K562 (cell line): ENCODE data around the gene SIRT7. TPM values are rescaled to one million over a fixed set of nuclear protein-coding genes. Genes with fewer than 3 reads are reported as not detected.

Experiments used
- CTBP1 ChIP-seq: fragments of 450-650 bp; IDR thresholded peaks from 2 replicates; pipeline ENCODE4 v1.6.1; 2016; ENCODE audit warnings: borderline replicate concordance
- DPF2 ChIP-seq: fragments of 450-650 bp; IDR thresholded peaks from 2 replicates; pipeline ENCODE4 v1.6.1; 2016
- HNRNPL ChIP-seq: fragments of 200-400 bp; formaldehyde crosslinking; IDR thresholded peaks from 2 replicates; pipeline ENCODE4 v1.6.1; 2017; ENCODE audit warnings: low read depth, mild to moderate bottlenecking, low read length
- MAZ ChIP-seq, 2 experiments: fragments of 450-650 bp in 1 of 2; sonication (generic) in 1 of 2; formaldehyde crosslinking; IDR thresholded peaks in 1 of 2; conservative IDR thresholded peaks in 1 of 2; 2 replicates each; pipeline versions ENCODE4 v1.4.0 to v1.5.0; 2020; ENCODE audit warnings: mild to moderate bottlenecking in 1 of 2, missing genetic modification reagents in 1 of 2
- NEUROD1 ChIP-seq: fragments of 150-350 bp; IDR thresholded peaks from 2 replicates; pipeline ENCODE4 v1.6.1; 2014; ENCODE audit warnings: borderline replicate concordance, low read length, low read depth; ENCODE audit not compliant: partially characterized antibody
- POLR2A ChIP-seq: fragments of 450-650 bp; conservative IDR thresholded peaks from 2 replicates; pipeline ENCODE4 v1.6.1; 2016
- RCOR1 ChIP-seq, 2 experiments: IDR thresholded peaks; 2 replicates each; pipeline ENCODE4 v1.6.1; 2012; ENCODE audit warnings: low read depth in 2 of 2, low read length in 2 of 2, borderline replicate concordance in 1 of 2, improper control_type of control experiment in 1 of 2
- SMARCE1 ChIP-seq: fragments of 450-650 bp; IDR thresholded peaks from 2 replicates; pipeline ENCODE4 v1.7.1; 2016; ENCODE audit warnings: mild to moderate bottlenecking
- STAT5A ChIP-seq: IDR thresholded peaks from 2 replicates; pipeline ENCODE4 v1.6.1; 2012; ENCODE audit warnings: low read length, inconsistent platforms, borderline replicate concordance
- ZNF175 ChIP-seq: fragments of 200-800 bp; sonication (Bioruptor generic); IDR thresholded peaks from 2 replicates; pipeline ENCODE4 v1.6.1; 2016; ENCODE audit warnings: low read depth, mild to moderate bottlenecking, missing genetic modification characterization, missing compliant biosample characterization
- ZNF507 ChIP-seq: conservative IDR thresholded peaks from 2 replicates; pipeline ENCODE4 v1.6.1; 2017; ENCODE audit warnings: missing genetic modification characterization, missing compliant biosample characterization
- polyA plus RNA-seq, 8 experiments: library from polyadenylated mRNA; depleted of rRNA in 4 of 8; stranded (reverse) in 5 of 8; unstranded in 3 of 8; fragments of >200 nt; fragmentation: Nextera tagmentation in 2 of 8; fragmentation: Illumina TruSeq in 1 of 8; extraction: Ambion mirVana in 2 of 8; extraction: Trizol in 1 of 8; gene quantifications; 2 replicates each; pipeline versions ENCODE4 v1.2.1 to v1.2.3, GENCODE V29; 2011 to 2014; ENCODE audit warnings: inconsistent platforms in 1 of 8, missing spikeins in 1 of 8
- total RNA-seq, 7 experiments: library from RNA; depleted of rRNA in 6 of 7; stranded (reverse); fragments of >200 nt in 6 of 7; fragmentation: Illumina TruSeq in 2 of 7; extraction: Trizol in 2 of 7; gene quantifications; 2 replicates each; pipeline versions ENCODE4 v1.2.1 to v1.2.3, GENCODE V29; 2011 to 2021; ENCODE audit warnings: low replicate concordance in 1 of 7
- TF ChIP-seq, protein P1 (sequence below): fragments of 450-650 bp; IDR thresholded peaks from 2 replicates; pipeline ENCODE4 v1.6.1; 2016; ENCODE audit warnings: mild to moderate bottlenecking, moderate library complexity
- TF ChIP-seq, protein P2 (sequence below): fragments of 450-650 bp; IDR thresholded peaks from 2 replicates; pipeline ENCODE4 v1.6.1; 2018; ENCODE audit not compliant: partially characterized antibody

The SIRT7 gene
- total and polyA plus RNA-seq, 9 of the 15 experiments (the other 6 are each of a cell fraction or from before 2014, with no cell fraction given), result 1.6 to 54.8 (median 20.3) TPM

DNA sequence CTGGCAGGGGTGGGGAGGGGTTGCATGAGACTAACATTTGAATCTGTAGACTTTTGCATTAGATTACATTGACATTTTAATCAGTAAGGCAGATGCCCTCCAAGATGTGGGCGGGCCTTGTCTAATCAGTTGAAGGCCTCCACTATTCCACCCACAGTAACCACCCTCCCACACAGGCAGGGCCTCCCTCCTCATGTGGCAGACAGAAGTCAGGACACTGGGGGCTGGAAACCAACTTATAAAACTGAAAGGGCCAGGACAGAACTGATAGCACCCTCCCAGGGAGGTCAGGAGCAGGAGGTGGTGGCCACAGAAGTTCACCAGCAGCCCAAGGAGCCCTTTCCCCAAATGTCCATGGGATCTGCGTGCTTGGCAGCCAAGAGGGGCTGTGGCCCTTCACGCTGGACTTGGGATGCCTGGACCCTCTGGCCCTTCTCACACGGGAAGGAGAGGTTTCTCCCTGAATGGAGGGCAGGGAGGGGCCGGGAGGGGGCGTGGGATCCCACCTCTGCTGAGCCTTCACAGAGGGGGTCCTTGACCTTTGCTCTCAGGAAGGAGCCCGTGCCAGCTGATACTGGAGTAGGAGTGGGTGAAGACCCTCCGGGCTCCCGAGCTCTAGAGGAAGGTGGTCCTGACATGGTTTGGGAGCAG, 14.5 kb upstream of the SIRT7 start (continued):
- TF ChIP-seq, protein P1, sequence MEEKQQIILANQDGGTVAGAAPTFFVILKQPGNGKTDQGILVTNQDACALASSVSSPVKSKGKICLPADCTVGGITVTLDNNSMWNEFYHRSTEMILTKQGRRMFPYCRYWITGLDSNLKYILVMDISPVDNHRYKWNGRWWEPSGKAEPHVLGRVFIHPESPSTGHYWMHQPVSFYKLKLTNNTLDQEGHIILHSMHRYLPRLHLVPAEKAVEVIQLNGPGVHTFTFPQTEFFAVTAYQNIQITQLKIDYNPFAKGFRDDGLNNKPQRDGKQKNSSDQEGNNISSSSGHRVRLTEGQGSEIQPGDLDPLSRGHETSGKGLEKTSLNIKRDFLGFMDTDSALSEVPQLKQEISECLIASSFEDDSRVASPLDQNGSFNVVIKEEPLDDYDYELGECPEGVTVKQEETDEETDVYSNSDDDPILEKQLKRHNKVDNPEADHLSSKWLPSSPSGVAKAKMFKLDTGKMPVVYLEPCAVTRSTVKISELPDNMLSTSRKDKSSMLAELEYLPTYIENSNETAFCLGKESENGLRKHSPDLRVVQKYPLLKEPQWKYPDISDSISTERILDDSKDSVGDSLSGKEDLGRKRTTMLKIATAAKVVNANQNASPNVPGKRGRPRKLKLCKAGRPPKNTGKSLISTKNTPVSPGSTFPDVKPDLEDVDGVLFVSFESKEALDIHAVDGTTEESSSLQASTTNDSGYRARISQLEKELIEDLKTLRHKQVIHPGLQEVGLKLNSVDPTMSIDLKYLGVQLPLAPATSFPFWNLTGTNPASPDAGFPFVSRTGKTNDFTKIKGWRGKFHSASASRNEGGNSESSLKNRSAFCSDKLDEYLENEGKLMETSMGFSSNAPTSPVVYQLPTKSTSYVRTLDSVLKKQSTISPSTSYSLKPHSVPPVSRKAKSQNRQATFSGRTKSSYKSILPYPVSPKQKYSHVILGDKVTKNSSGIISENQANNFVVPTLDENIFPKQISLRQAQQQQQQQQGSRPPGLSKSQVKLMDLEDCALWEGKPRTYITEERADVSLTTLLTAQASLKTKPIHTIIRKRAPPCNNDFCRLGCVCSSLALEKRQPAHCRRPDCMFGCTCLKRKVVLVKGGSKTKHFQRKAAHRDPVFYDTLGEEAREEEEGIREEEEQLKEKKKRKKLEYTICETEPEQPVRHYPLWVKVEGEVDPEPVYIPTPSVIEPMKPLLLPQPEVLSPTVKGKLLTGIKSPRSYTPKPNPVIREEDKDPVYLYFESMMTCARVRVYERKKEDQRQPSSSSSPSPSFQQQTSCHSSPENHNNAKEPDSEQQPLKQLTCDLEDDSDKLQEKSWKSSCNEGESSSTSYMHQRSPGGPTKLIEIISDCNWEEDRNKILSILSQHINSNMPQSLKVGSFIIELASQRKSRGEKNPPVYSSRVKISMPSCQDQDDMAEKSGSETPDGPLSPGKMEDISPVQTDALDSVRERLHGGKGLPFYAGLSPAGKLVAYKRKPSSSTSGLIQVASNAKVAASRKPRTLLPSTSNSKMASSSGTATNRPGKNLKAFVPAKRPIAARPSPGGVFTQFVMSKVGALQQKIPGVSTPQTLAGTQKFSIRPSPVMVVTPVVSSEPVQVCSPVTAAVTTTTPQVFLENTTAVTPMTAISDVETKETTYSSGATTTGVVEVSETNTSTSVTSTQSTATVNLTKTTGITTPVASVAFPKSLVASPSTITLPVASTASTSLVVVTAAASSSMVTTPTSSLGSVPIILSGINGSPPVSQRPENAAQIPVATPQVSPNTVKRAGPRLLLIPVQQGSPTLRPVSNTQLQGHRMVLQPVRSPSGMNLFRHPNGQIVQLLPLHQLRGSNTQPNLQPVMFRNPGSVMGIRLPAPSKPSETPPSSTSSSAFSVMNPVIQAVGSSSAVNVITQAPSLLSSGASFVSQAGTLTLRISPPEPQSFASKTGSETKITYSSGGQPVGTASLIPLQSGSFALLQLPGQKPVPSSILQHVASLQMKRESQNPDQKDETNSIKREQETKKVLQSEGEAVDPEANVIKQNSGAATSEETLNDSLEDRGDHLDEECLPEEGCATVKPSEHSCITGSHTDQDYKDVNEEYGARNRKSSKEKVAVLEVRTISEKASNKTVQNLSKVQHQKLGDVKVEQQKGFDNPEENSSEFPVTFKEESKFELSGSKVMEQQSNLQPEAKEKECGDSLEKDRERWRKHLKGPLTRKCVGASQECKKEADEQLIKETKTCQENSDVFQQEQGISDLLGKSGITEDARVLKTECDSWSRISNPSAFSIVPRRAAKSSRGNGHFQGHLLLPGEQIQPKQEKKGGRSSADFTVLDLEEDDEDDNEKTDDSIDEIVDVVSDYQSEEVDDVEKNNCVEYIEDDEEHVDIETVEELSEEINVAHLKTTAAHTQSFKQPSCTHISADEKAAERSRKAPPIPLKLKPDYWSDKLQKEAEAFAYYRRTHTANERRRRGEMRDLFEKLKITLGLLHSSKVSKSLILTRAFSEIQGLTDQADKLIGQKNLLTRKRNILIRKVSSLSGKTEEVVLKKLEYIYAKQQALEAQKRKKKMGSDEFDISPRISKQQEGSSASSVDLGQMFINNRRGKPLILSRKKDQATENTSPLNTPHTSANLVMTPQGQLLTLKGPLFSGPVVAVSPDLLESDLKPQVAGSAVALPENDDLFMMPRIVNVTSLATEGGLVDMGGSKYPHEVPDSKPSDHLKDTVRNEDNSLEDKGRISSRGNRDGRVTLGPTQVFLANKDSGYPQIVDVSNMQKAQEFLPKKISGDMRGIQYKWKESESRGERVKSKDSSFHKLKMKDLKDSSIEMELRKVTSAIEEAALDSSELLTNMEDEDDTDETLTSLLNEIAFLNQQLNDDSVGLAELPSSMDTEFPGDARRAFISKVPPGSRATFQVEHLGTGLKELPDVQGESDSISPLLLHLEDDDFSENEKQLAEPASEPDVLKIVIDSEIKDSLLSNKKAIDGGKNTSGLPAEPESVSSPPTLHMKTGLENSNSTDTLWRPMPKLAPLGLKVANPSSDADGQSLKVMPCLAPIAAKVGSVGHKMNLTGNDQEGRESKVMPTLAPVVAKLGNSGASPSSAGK, result no peak
- TF ChIP-seq STAT5A (0 out of 2 replicates have a peak, but pooled peaks have one; percentile 28), ZNF507 (tag) (no peak), DPF2 (peak; percentile 33; the same call in 1 of the 2 replicates), CTBP1 (0 out of 2 replicates have a peak, but pooled peaks have one; percentile 12), POLR2A (peak; percentile 13; the same call in 1 of the 2 replicates), NEUROD1 (peak; percentile 16), HNRNPL (peak; percentile 70; the same call in 1 of the 2 replicates), ZNF175 (CRISPR knock-in tag) (no peak), SMARCE1 (peak; percentile 23; the same call in 1 of the 2 replicates), MAZ (CRISPR knock-in tag; conservative IDR thresholded peaks at IDR 0.05 in 1 of 2, IDR thresholded peaks at IDR 0.05 in 1 of 2) (peak; percentile 17 to 44; a peak in 1 of 4 replicates), RCOR1 (IDR thresholded peaks at IDR 0.05; ENCODE audit: borderline replicate concordance in 1 of 2, low read depth in 2 of 2, low read length in 2 of 2) (peak; percentile 30 to 58; a peak in 3 of 4 replicates)
- TF ChIP-seq, protein P2, sequence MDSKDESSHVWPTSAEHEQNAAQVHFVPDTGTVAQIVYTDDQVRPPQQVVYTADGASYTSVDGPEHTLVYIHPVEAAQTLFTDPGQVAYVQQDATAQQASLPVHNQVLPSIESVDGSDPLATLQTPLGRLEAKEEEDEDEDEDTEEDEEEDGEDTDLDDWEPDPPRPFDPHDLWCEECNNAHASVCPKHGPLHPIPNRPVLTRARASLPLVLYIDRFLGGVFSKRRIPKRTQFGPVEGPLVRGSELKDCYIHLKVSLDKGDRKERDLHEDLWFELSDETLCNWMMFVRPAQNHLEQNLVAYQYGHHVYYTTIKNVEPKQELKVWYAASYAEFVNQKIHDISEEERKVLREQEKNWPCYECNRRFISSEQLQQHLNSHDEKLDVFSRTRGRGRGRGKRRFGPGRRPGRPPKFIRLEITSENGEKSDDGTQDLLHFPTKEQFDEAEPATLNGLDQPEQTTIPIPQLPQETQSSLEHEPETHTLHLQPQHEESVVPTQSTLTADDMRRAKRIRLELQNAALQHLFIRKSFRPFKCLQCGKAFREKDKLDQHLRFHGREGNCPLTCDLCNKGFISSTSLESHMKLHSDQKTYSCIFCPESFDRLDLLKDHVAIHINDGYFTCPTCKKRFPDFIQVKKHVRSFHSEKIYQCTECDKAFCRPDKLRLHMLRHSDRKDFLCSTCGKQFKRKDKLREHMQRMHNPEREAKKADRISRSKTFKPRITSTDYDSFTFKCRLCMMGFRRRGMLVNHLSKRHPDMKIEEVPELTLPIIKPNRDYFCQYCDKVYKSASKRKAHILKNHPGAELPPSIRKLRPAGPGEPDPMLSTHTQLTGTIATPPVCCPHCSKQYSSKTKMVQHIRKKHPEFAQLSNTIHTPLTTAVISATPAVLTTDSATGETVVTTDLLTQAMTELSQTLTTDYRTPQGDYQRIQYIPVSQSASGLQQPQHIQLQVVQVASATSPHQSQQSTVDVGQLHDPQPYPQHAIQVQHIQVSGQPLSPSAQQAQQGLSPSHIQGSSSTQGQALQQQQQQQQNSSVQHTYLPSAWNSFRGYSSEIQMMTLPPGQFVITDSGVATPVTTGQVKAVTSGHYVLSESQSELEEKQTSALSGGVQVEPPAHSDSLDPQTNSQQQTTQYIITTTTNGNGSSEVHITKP, result peak; percentile 12
